ENCODE data around the gene CDYL. TPM values are rescaled to one million over a fixed set of nuclear protein-coding genes. Genes with fewer than 3 reads are reported as not detected.
"Not testable (repeated sequence)": the region's sequence is repeated elsewhere in the genome, so short reads cannot be mapped to it uniquely, and the experiment has no call there.

The CDYL gene
- polyA plus RNA-seq, 3 donors: 23.9 to 28.7 (median 26.7) TPM

- no peak for DNase-seq (ENCODE audit: extremely low read depth in 1 of 11, low read depth in 9 of 11, low spot score in 4 of 11)
Measured at GRCh38 chr6:4817551-4817950, 41.3 kb downstream of the CDYL start.

DNA sequence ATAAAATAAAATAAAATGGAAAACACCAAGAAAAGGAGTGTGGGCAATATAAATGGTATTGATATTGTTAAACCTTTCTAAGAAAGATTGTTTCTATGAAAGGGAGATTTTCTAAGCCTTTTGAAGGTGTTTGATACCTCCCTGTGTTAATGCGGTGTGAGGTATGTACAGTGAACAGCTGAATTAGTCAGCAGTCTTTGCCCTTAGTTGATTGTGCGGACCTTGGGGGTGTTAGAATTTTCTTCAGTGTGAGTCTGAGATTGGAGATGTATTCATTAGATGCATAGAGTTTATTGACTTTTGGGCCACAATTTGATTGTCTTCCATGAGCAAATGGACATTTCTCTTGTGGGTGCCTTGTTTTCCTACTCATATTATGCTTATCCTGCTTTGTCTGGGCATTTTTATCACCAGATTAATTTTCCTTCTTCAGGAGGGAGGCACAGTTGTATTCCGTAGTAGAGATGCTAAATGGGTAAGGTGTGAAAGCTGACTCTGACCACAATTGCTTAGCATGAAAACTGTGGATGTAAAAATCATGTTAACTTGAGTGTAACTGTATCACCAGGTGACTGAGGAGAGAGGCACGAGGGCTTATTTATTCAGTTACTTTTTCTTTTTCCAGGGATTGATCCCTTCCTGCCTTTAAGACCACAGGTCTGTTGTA lies 42.2 kb downstream of the CDYL start:
- no peak for DNase-seq (ENCODE audit: extremely low read depth in 1 of 11, low read depth in 9 of 11, low spot score in 4 of 11)

GRCh38 chr6:4819706-4820283 lies 43.6 kb downstream of the CDYL start:
- DNase-seq (ENCODE audit: extremely low read depth in 1 of 11, low read depth in 9 of 11, low spot score in 4 of 11): no peak

DNA sequence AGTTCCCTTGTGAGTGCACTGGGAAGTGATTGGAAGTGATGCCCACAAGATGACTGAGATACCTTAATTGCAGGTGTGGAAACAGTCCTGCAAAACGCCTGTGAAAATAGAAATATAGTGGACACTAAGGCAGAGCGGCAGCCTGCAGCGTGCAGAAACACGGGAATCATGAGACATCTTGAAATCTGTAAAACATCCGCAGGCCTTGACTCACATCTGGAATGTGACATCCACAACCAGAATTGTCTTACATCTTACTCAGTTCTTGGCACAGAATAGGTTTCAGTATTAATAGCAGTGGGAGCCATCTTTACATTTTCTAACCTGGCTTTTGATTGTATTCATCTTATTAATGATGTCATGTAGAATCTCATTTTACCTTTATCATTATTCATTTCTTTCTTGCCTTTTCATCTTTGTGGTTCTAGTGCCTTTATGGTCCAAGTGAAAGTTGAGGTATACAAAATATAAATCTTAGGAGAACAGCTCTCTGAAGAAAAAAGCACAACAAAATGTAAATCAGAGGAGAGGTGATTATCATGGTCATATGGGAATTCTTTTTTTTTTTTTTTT lies 44.6 kb downstream of the CDYL start:
- no peak for DNase-seq (ENCODE audit: extremely low read depth in 1 of 11, low read depth in 9 of 11, low spot score in 4 of 11)

- DNase-seq (ENCODE audit: extremely low read depth in 1 of 11, low read depth in 9 of 11, low spot score in 4 of 11): no peak
Measured at GRCh38 chr6:4822476-4822875, 46.3 kb downstream of the CDYL start.

- DNase-seq (ENCODE audit: extremely low read depth in 1 of 11, low read depth in 9 of 11, low spot score in 4 of 11): no peak
Measured at GRCh38 chr6:4828187-4828698, 52.0 kb downstream of the CDYL start.

- no peak for DNase-seq (ENCODE audit: extremely low read depth in 1 of 11, low read depth in 9 of 11, low spot score in 4 of 11)
Measured at GRCh38 chr6:4829089-4829488, 52.9 kb downstream of the CDYL start.

GRCh38 chr6:4835540-4835939 lies 59.3 kb downstream of the CDYL start:
- DNase-seq (ENCODE audit: extremely low read depth in 1 of 11, low read depth in 9 of 11, low spot score in 4 of 11): not testable (repeated sequence)

DNA sequence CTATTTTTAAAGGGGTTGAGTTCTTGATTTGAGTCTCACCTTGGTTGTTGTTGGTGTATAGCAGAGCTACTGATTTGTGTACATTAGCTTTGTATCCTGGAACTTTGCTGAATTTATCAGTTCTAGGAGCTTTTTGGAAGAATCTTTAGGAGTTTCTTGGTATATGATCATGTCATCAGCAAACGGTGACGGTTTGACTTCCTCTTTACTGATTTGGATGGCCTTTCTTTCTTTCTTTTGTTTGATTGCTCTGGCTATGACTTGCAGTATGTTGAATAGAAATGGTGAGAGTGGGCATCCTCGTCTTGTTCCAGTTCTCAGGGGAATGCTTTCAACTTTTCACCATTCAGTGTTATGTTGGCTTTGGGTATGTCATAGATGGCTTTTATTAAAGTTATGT lies 64.0 kb downstream of the CDYL start:
- DNase-seq (ENCODE audit: extremely low read depth in 1 of 11, low read depth in 9 of 11, low spot score in 4 of 11): no peak

DNA sequence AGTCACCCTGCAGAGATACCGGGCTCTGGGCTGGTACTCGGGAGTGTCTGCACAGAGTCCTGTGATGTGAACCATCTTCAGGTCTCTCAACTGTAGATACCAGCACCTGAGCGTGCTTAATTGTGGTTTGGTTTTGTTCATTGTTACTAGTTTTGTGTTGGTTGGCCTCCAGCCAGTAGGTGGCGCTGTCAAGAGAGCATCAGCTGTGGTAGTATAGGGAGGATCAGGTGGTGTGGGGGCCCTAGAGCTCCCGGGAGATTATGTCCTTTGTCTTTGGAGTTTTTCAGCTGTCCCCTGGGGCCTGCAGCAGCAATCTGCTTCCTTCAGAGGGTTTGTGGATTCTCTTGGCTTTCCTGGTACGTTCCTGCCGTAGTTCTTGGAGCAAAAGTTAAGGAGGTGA lies 67.9 kb downstream of the CDYL start:
- no peak for DNase-seq (ENCODE audit: extremely low read depth in 1 of 11, low read depth in 9 of 11, low spot score in 4 of 11)

- DNase-seq (ENCODE audit: extremely low read depth in 1 of 11, low read depth in 9 of 11, low spot score in 4 of 11): no peak
Measured at GRCh38 chr6:4846387-4846786, 70.2 kb downstream of the CDYL start.

GRCh38 chr6:4848382-4849068 lies 72.3 kb downstream of the CDYL start:
- peak in 1 of 11 donors; percentile 1 for DNase-seq (ENCODE audit: extremely low read depth in 1 of 11, low read depth in 9 of 11, low spot score in 4 of 11)

- no peak for DNase-seq (ENCODE audit: extremely low read depth in 1 of 11, low read depth in 9 of 11, low spot score in 4 of 11)
Measured at GRCh38 chr6:4849226-4850022, 73.2 kb downstream of the CDYL start.

- DNase-seq (ENCODE audit: extremely low read depth in 1 of 11, low read depth in 9 of 11, low spot score in 4 of 11): no peak
Measured at GRCh38 chr6:4851035-4851434, 74.8 kb downstream of the CDYL start.

DNA sequence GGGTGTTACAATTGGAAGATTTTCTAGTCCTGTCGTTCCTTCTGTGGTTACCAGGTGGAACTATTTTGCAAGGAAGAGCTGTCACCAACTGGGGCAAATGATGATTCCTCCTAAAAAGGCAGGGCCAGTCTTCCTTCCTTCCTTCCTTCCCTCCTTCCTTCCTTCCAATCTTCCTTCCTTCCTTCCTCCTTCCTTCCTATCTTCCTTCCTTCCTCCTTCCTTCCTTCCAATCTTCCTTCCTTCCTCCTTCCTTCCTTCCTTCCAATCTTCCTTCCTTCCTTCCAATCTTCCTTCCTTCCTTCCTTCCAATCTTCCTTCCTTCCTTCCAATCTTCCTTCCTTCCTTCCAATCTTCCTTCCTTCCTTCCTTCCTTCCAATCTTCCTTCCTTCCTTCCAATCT lies 76.0 kb downstream of the CDYL start:
- not testable (repeated sequence) for DNase-seq (ENCODE audit: extremely low read depth in 1 of 11, low read depth in 9 of 11, low spot score in 4 of 11)

DNA sequence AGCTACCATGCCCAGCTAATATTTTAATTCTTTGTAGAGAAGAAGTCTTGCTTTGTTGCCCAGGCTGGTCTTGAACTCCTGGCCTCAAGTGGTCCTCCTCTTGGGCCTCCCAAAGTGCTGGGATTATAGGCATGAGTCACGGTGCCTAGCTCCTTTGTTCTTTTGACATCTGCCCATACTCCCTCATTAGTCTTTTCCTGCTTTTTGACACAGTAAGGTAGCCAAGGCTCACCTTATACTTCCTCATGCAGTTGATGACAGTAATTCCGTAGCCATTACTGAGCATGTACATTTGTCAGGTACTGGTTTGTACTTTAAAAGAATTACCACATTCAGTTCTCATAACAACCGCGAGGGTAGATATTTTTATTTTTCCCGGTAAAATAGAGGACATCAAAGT lies 76.7 kb downstream of the CDYL start:
- no peak for DNase-seq (ENCODE audit: extremely low read depth in 1 of 11, low read depth in 9 of 11, low spot score in 4 of 11)

- DNase-seq (ENCODE audit: extremely low read depth in 1 of 11, low read depth in 9 of 11, low spot score in 4 of 11): no peak
Measured at GRCh38 chr6:4853349-4853748, 77.1 kb downstream of the CDYL start.

GRCh38 chr6:4853782-4854511 lies 77.7 kb downstream of the CDYL start:
- no peak for DNase-seq (ENCODE audit: extremely low read depth in 1 of 11, low read depth in 9 of 11, low spot score in 4 of 11)

- no peak for DNase-seq (ENCODE audit: extremely low read depth in 1 of 11, low read depth in 9 of 11, low spot score in 4 of 11)
Measured at GRCh38 chr6:4856785-4857184, 80.6 kb downstream of the CDYL start.

Measured in renal cortex interstitium (tissue), 11 donors.